Upper lobe of left lung (tissue), 4 donors: ENCODE results near the gene NPHP4.
A peak's percentile ranks its signal among the peaks of the same experiment; 100 is the strongest.

Source experiments
- CTCF ChIP-seq, 6 experiments: fragments of 450-650 bp in 4 of 6; fragments of 200-600 bp in 2 of 6; sonication (generic) in 2 of 6; IDR thresholded peaks; one replicate each; pipeline ENCODE4 v1.5.1; 2016 to 2019; ENCODE audit warnings: antibody characterized with exemption in 6 of 6
- EP300 ChIP-seq, 4 donors: sonication (generic); formaldehyde crosslinking; IDR thresholded peaks; one replicate each; pipeline ENCODE4 v1.5.1; 2017; ENCODE audit warnings: antibody characterized with exemption in 4 of 4, control low read depth in 2 of 4
- POLR2A ChIP-seq, 4 donors: fragments of 450-650 bp; IDR thresholded peaks; one replicate each; pipeline ENCODE4 v1.5.1; 2016 to 2017; ENCODE audit warnings: antibody characterized with exemption in 4 of 4, mild to moderate bottlenecking in 2 of 4
- POLR2AphosphoS5 ChIP-seq, 2 donors: sonication (generic); formaldehyde crosslinking; IDR thresholded peaks; one replicate each; pipeline ENCODE4 v1.5.1; 2017; ENCODE audit warnings: antibody characterized with exemption in 2 of 2

GRCh38 chr1:5975133-5975880 is 16.9 kb downstream of the NPHP4 start:
- TF ChIP-seq POLR2A (IDR thresholded peaks at IDR 0.05), result no peak
- TF ChIP-seq CTCF (IDR thresholded peaks at IDR 0.05), result peak; percentile 37 to 72 (median 50)
- TF ChIP-seq POLR2AphosphoS5 (IDR thresholded peaks at IDR 0.05), result no peak
- no peak for TF ChIP-seq EP300 (IDR thresholded peaks at IDR 0.05)
